Measurements from ENCODE around the gene SIK3.

Gene SIK3

GRCh38 chr11:116826751-116827431, 271.3 kb downstream of the SIK3 start:
- Histone ChIP-seq H3K9me3 (ENCODE audit: insufficient read depth, low read length, severe bottlenecking) (no peaks in the 10 kb centered on the region), H3K4me3 (ENCODE audit: low read depth in 1 of 2, low read length in 2 of 2) (no peak overlapping the region), H3K36me3 (ENCODE audit: insufficient read depth, low read length) (no peaks in the 10 kb centered on the region), H3K9ac (ENCODE audit: low read depth, low read length) (no peak overlapping the region), H3K4me2 (ENCODE audit: insufficient read depth, low read length) (no peak overlapping the region), H3K79me2 (ENCODE audit: insufficient read depth, low read length) (no peaks in the 10 kb centered on the region), H3K4me1 (ENCODE audit: insufficient read depth, low read length) (no peaks in the 10 kb centered on the region), H4K20me1 (ENCODE audit: insufficient read depth, low read length) (no peaks in the 10 kb centered on the region), H2AFZ (ENCODE audit: low read depth, low read length) (no peak overlapping the region), H3K27ac (ENCODE audit: low read length) (no peak overlapping the region), H3K27me3 (ENCODE audit: insufficient read depth, low read length, poor library complexity) (no peaks in the 10 kb centered on the region)
- no peak for DNase-seq
- no peak for ATAC-seq (ENCODE audit: insufficient read depth, low read depth)
- TF ChIP-seq EZH2 (IDR thresholded peaks at IDR 0.05; ENCODE audit: borderline replicate concordance, low read depth, low read length, severe bottlenecking), result no peak
- no peak for TF ChIP-seq CTCF (IDR thresholded peaks at IDR 0.05; ENCODE audit: borderline replicate concordance, extremely low read depth, low read length, poor library complexity, severe bottlenecking)

DNA sequence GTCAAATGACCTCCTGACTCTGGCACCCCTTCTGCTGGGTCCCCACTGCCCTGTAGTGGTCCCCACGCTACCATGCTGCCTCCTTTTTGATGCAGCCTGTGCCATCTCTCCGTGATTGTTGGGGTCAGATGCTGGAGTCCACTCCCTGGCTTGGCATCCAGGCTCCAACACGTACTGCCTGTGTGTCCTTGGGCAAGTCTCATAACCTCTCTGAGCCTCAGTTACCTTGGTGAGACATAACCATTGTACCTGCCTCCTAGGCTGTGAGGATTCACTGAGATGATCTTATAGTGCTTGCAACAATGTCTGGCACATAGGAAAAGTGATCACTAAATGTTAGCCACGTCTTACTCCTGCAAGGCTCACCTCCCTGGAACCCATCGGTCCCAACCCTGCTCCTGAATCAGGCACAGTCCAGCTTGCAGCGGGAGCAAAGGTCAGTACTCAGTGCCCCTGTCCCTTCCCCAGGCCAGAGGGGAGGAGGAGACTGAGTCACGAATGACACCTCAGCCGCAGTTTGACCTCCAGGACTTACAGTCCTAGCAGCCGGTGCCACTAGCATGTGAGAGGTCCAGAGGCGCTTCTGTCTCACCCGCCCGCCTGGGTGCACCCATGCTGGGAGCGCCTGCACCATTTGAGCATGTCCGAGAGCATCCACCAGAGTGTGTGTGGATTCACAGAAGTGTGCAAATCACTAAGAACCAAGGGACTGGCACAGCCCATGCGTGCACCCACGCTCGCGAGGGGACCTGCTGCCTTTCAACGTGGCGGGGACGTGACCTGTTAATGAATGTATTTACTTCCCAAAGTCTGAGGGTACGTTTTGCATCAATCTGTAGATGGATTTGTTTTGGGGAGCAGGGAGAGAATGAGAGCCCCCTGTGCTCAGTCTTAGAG, 272.1 kb downstream of the SIK3 start:
- H3K9ac ChIP-seq (ENCODE audit: low read depth, low read length), result no peak overlapping the region
- no peaks in the 10 kb centered on the region for H3K27me3 ChIP-seq (ENCODE audit: insufficient read depth, low read length, poor library complexity)
- no peaks in the 10 kb centered on the region for H3K79me2 ChIP-seq (ENCODE audit: insufficient read depth, low read length)
- TF ChIP-seq EZH2 (IDR thresholded peaks at IDR 0.05; ENCODE audit: borderline replicate concordance, low read depth, low read length, severe bottlenecking) (no peak), CTCF (IDR thresholded peaks at IDR 0.05; ENCODE audit: borderline replicate concordance, extremely low read depth, low read length, poor library complexity, severe bottlenecking) (no peak)
- no peaks in the 10 kb centered on the region for H3K36me3 ChIP-seq (ENCODE audit: insufficient read depth, low read length)
- H3K27ac ChIP-seq (ENCODE audit: low read length), result no peak overlapping the region
- DNase-seq (no peak), ATAC-seq (ENCODE audit: insufficient read depth, low read depth) (no peak)
- no peak overlapping the region for H2AFZ ChIP-seq (ENCODE audit: low read depth, low read length)
- no peaks in the 10 kb centered on the region for H4K20me1 ChIP-seq (ENCODE audit: insufficient read depth, low read length)
- no peak overlapping the region for H3K4me2 ChIP-seq (ENCODE audit: insufficient read depth, low read length)
- H3K9me3 ChIP-seq (ENCODE audit: insufficient read depth, low read length, severe bottlenecking), result no peaks in the 10 kb centered on the region
- no peaks in the 10 kb centered on the region for H3K4me1 ChIP-seq (ENCODE audit: insufficient read depth, low read length)
- H3K4me3 ChIP-seq (ENCODE audit: low read depth in 1 of 2, low read length in 2 of 2), result no peak overlapping the region

GRCh38 chr11:116825434-116825833, 272.8 kb downstream of the SIK3 start:
- no peak overlapping the region for H2AFZ ChIP-seq (ENCODE audit: low read depth, low read length)
- no peaks in the 10 kb centered on the region for H3K36me3 ChIP-seq (ENCODE audit: insufficient read depth, low read length)
- H3K27me3 ChIP-seq (ENCODE audit: insufficient read depth, low read length, poor library complexity), result no peaks in the 10 kb centered on the region
- H3K27ac ChIP-seq (ENCODE audit: low read length), result no peak overlapping the region
- H3K4me2 ChIP-seq (ENCODE audit: insufficient read depth, low read length), result no peak overlapping the region
- H4K20me1 ChIP-seq (ENCODE audit: insufficient read depth, low read length), result no peaks in the 10 kb centered on the region
- TF ChIP-seq EZH2 (IDR thresholded peaks at IDR 0.05; ENCODE audit: borderline replicate concordance, low read depth, low read length, severe bottlenecking) (no peak), CTCF (IDR thresholded peaks at IDR 0.05; ENCODE audit: borderline replicate concordance, extremely low read depth, low read length, poor library complexity, severe bottlenecking) (no peak)
- no peaks in the 10 kb centered on the region for H3K4me1 ChIP-seq (ENCODE audit: insufficient read depth, low read length)
- H3K9ac ChIP-seq (ENCODE audit: low read depth, low read length), result no peak overlapping the region
- H3K79me2 ChIP-seq (ENCODE audit: insufficient read depth, low read length), result no peaks in the 10 kb centered on the region
- H3K4me3 ChIP-seq (ENCODE audit: low read depth in 1 of 2, low read length in 2 of 2), result no peak overlapping the region
- ATAC-seq (ENCODE audit: insufficient read depth, low read depth), result no peak
- no peaks in the 10 kb centered on the region for H3K9me3 ChIP-seq (ENCODE audit: insufficient read depth, low read length, severe bottlenecking)
- DNase-seq, result no peak
